Activated CD8-positive, alpha-beta memory T cell treated with anti-CD3 and anti-CD28 coated beads, Interleukin-2, amount 50 U/mL, for 1 hour (primary cell): ENCODE measurements around the gene FAF2.

Source experiments
- DNase-seq: peaks from one replicate; pipeline ENCODE4 v3.0.0-alpha.2; 2020; ENCODE audit errors: extremely low read depth

The FAF2 gene

GRCh38 chr5:176530393-176530982 lies 82.3 kb downstream of the FAF2 start:
- no peak for DNase-seq

GRCh38 chr5:176530983-176531901 lies 83.1 kb downstream of the FAF2 start:
- no peak for DNase-seq

GRCh38 chr5:176531902-176532493 lies 83.8 kb downstream of the FAF2 start:
- no peak for DNase-seq

GRCh38 chr5:176532795-176533194 lies 84.6 kb downstream of the FAF2 start:
- DNase-seq: no peak

- DNase-seq: no peak
Measured at GRCh38 chr5:176533390-176533789, 85.2 kb downstream of the FAF2 start.

- DNase-seq: no peak
Measured at GRCh38 chr5:176533894-176534611, 85.9 kb downstream of the FAF2 start.

GRCh38 chr5:176534640-176535039 lies 86.5 kb downstream of the FAF2 start:
- no peak for DNase-seq

GRCh38 chr5:176535101-176535663 lies 87.0 kb downstream of the FAF2 start:
- no peak for DNase-seq

GRCh38 chr5:176535664-176536131 lies 87.5 kb downstream of the FAF2 start:
- no peak for DNase-seq

- no peak for DNase-seq
Measured at GRCh38 chr5:176536132-176536901, 88.1 kb downstream of the FAF2 start.

- DNase-seq: peak; percentile 91
Measured at GRCh38 chr5:176536902-176537553, 88.8 kb downstream of the FAF2 start, which contains the start of gene RNF44. Gene RNF44 (minus strand): TSS chr5:176537402. CDS start chr5:176532472, 4,930 bp downstream.

GRCh38 chr5:176537554-176538229 lies 89.5 kb downstream of the FAF2 start:
- DNase-seq: peak; percentile 97

GRCh38 chr5:176538230-176538988 lies 90.2 kb downstream of the FAF2 start:
- DNase-seq: no peak

- DNase-seq: no peak
Measured at GRCh38 chr5:176538989-176539384, 90.8 kb downstream of the FAF2 start.

GRCh38 chr5:176540476-176540899 lies 92.3 kb downstream of the FAF2 start:
- DNase-seq: no peak

GRCh38 chr5:176540956-176541337 lies 92.8 kb downstream of the FAF2 start:
- no peak for DNase-seq

GRCh38 chr5:176541338-176542134 lies 93.4 kb downstream of the FAF2 start:
- DNase-seq: no peak

- no peak for DNase-seq
Measured at GRCh38 chr5:176542135-176542595, 94.0 kb downstream of the FAF2 start.
